Fibroblast of mammary gland (primary cell): ENCODE measurements around the gene LAP3.

ENCODE experiments used
- DNase-seq: peaks from one replicate; pipeline ENCODE4 v3.0.0-alpha.2; 2010; ENCODE audit warnings: low read depth
- H3K4me3 ChIP-seq: 2 replicates; pipeline ENCODE4 v1.5.1; 2011; ENCODE audit warnings: low read depth, mild to moderate bottlenecking, low read length, moderate library complexity; ENCODE audit not compliant: control insufficient read depth
- CTCF ChIP-seq: conservative IDR thresholded peaks from 2 replicates; pipeline ENCODE4 v1.5.1; 2011; ENCODE audit warnings: low read depth, low read length, inconsistent platforms; ENCODE audit not compliant: control insufficient read depth, insufficient read depth

Gene LAP3

GRCh38 chr4:17657090-17657489, 80.1 kb downstream of the LAP3 start:
- TF ChIP-seq CTCF, result no peak
- H3K4me3 ChIP-seq, result no peak overlapping the region
- no peak for DNase-seq
